Measurements from ENCODE around the gene PPARD. TPM values are rescaled to one million over a fixed set of nuclear protein-coding genes. Genes with fewer than 3 reads are reported as not detected.

The PPARD gene
- total and polyA plus RNA-seq, 2 of the 13 experiments (the other 11 are each of a cell fraction or from before 2014, with no cell fraction given), result 6.1 to 13.3 TPM

DNA sequence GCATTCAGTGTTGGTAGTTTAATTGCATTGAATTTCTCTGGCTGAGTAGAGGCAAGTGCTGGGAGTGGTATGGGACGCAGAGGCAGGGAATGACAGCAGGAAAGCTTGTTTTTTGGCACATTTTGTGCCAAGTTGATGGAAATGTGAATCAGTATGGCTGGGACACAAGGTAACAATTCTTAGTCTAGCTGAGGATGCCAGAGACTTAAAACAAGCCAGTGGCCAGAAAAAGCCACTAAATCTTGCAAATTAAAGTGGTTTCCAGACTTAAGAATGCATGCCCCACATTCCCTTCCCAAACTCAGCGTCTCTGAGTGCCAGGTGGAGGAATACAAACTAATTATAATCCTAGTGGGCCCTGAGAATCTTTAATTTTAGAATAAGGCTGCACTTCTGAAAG, 35.9 kb downstream of the PPARD start:
- Histone ChIP-seq H3K79me2 (ENCODE audit: insufficient read depth, low read length) (no peaks in the 10 kb centered on the region), H3K9me3 (ENCODE audit: low read length) (no peaks in the 10 kb centered on the region), H4K20me1 (ENCODE audit: insufficient read depth, low read length) (no peaks in the 10 kb centered on the region), H3K36me3 (replicated peaks in 1 of 2; ENCODE audit: control insufficient read depth in 1 of 2, insufficient read depth in 2 of 2, low read length in 2 of 2) (peaks cover 0 to 1% of the 10 kb centered on the region in 2 experiments; a peak in 1 of 5 replicates), H2AFZ (ENCODE audit: low read length) (no peak overlapping the region), H3K27me3 (ENCODE audit: control insufficient read depth in 1 of 2, insufficient read depth in 2 of 2, low read length in 2 of 2) (no peaks in the 10 kb centered on the region), H3K4me1 (ENCODE audit: insufficient read depth, low read length) (peaks cover 23% of the 10 kb centered on the region), H3K9ac (ENCODE audit: insufficient read depth, low read depth, low read length) (no peak overlapping the region), H3K4me3 (replicated peaks in 1 of 3; ENCODE audit: insufficient read depth in 1 of 3, low read depth in 2 of 3, low read length in 3 of 3) (no peak overlapping the region), H3K27ac (ENCODE audit: extremely low read length, insufficient read depth, low read length) (no peak overlapping the region), H3K4me2 (ENCODE audit: low read depth, low read length) (no peak overlapping the region)
- WGBS (ENCODE audit: low lambda C conversion rate), result 94% methylated on average over 2 of the region's 2 CpGs
- FAIRE-seq (no peak), ATAC-seq (no peak), DNase-seq (ENCODE audit: low spot score) (no peak)
- ChIA-PET POLR2A (no interaction called here), CTCF (ENCODE audit: low intra/inter-chr PET ratio, low total read pairs) (no interaction called here)
- BruUV-seq (replicated peaks), result no TSS peak
- intact Hi-C loops (cut with micrococcal nuclease; ENCODE audit: unreplicated experiment) (no loop called here), in situ Hi-C loops (cut with HindIII; ENCODE audit: extremely low pct_ligation_motif_present, low pct_unique_long_range_greater_than_20kb) (no loop called here)
- TF ChIP-seq ZNF768 (CRISPR knock-in tag; IDR thresholded peaks at IDR 0.05) (no peak), TBL1XR1 (IDR thresholded peaks at IDR 0.05; ENCODE audit: borderline replicate concordance, low read length, partially characterized antibody) (no peak), ZNF33A (CRISPR knock-in tag; IDR thresholded peaks at IDR 0.05; ENCODE audit: borderline replicate concordance) (no peak), SMARCC2 (IDR thresholded peaks at IDR 0.05) (no peak), KLF16 (CRISPR knock-in tag; IDR thresholded peaks at IDR 0.05) (no peak), MAFK (conservative IDR thresholded peaks at IDR 0.05 in 1 of 2, IDR thresholded peaks at IDR 0.05 in 1 of 2; ENCODE audit: low read length in 2 of 2) (no peak), ZNF83 (CRISPR knock-in tag; IDR thresholded peaks at IDR 0.05; ENCODE audit: borderline replicate concordance) (no peak), ZFAT (CRISPR knock-in tag; conservative IDR thresholded peaks at IDR 0.05) (no peak), GATAD1 (CRISPR knock-in tag; IDR thresholded peaks at IDR 0.05) (no peak), CBX2 (IDR thresholded peaks at IDR 0.05; ENCODE audit: low read depth, low read length) (no peak), CBX2 (CRISPR knock-in tag; IDR thresholded peaks at IDR 0.05; ENCODE audit: low read depth) (no peak), KLF6 (CRISPR knock-in tag; IDR thresholded peaks at IDR 0.05) (no peak), ZNF839 (CRISPR knock-in tag; IDR thresholded peaks at IDR 0.05; ENCODE audit: borderline replicate concordance) (no peak)
- TF ChIP-seq, protein P1, sequence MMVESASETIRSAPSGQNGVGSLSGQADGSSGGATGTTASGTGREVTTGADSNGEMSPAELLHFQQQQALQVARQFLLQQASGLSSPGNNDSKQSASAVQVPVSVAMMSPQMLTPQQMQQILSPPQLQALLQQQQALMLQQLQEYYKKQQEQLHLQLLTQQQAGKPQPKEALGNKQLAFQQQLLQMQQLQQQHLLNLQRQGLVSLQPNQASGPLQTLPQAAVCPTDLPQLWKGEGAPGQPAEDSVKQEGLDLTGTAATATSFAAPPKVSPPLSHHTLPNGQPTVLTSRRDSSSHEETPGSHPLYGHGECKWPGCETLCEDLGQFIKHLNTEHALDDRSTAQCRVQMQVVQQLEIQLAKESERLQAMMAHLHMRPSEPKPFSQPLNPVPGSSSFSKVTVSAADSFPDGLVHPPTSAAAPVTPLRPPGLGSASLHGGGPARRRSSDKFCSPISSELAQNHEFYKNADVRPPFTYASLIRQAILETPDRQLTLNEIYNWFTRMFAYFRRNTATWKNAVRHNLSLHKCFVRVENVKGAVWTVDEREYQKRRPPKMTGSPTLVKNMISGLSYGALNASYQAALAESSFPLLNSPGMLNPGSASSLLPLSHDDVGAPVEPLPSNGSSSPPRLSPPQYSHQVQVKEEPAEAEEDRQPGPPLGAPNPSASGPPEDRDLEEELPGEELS (CRISPR knock-in tag; IDR thresholded peaks at IDR 0.05), result no peak
- TF ChIP-seq, protein P2, sequence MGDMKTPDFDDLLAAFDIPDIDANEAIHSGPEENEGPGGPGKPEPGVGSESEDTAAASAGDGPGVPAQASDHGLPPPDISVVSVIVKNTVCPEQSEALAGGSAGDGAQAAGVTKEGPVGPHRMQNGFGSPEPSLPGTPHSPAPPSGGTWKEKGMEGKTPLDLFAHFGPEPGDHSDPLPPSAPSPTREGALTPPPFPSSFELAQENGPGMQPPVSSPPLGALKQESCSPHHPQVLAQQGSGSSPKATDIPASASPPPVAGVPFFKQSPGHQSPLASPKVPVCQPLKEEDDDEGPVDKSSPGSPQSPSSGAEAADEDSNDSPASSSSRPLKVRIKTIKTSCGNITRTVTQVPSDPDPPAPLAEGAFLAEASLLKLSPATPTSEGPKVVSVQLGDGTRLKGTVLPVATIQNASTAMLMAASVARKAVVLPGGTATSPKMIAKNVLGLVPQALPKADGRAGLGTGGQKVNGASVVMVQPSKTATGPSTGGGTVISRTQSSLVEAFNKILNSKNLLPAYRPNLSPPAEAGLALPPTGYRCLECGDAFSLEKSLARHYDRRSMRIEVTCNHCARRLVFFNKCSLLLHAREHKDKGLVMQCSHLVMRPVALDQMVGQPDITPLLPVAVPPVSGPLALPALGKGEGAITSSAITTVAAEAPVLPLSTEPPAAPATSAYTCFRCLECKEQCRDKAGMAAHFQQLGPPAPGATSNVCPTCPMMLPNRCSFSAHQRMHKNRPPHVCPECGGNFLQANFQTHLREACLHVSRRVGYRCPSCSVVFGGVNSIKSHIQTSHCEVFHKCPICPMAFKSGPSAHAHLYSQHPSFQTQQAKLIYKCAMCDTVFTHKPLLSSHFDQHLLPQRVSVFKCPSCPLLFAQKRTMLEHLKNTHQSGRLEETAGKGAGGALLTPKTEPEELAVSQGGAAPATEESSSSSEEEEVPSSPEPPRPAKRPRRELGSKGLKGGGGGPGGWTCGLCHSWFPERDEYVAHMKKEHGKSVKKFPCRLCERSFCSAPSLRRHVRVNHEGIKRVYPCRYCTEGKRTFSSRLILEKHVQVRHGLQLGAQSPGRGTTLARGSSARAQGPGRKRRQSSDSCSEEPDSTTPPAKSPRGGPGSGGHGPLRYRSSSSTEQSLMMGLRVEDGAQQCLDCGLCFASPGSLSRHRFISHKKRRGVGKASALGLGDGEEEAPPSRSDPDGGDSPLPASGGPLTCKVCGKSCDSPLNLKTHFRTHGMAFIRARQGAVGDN (CRISPR knock-in tag; IDR thresholded peaks at IDR 0.05), result no peak
- TF ChIP-seq, protein P3, sequence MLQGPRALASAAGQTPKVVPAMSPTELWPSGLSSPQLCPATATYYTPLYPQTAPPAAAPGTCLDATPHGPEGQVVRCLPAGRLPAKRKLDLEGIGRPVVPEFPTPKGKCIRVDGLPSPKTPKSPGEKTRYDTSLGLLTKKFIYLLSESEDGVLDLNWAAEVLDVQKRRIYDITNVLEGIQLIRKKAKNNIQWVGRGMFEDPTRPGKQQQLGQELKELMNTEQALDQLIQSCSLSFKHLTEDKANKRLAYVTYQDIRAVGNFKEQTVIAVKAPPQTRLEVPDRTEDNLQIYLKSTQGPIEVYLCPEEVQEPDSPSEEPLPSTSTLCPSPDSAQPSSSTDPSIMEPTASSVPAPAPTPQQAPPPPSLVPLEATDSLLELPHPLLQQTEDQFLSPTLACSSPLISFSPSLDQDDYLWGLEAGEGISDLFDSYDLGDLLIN (CRISPR knock-in tag; IDR thresholded peaks at IDR 0.05; ENCODE audit: borderline replicate concordance), result no peak
- TF ChIP-seq, protein P4, sequence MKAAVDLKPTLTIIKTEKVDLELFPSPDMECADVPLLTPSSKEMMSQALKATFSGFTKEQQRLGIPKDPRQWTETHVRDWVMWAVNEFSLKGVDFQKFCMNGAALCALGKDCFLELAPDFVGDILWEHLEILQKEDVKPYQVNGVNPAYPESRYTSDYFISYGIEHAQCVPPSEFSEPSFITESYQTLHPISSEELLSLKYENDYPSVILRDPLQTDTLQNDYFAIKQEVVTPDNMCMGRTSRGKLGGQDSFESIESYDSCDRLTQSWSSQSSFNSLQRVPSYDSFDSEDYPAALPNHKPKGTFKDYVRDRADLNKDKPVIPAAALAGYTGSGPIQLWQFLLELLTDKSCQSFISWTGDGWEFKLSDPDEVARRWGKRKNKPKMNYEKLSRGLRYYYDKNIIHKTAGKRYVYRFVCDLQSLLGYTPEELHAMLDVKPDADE (CRISPR knock-in tag; IDR thresholded peaks at IDR 0.05), result no peak

All from HepG2 (cell line).